SK-N-SH (cell line): Measurements from ENCODE around the gene CACNG4. TPM values are rescaled to one million over a fixed set of nuclear protein-coding genes. Genes with fewer than 3 reads are reported as not detected.

ENCODE experiments used
- CTCF ChIA-PET: fragments of 300-600, 350-600 bp; formaldehyde crosslinking; extraction: SDS; loops from one replicate; lab custom pipeline; 2021; lab: Yijun Ruan, JAX
- POLR2A ChIA-PET: fragments of 350-600 bp; sonication (Branson Sonifier 250); formaldehyde crosslinking; extraction: SDS; loops from one replicate; lab custom pipeline; 2020; ENCODE audit warnings: antibody characterized with exemption, inconsistent platforms; lab: Yijun Ruan, JAX
- DNase-seq: peaks from one replicate; pipeline ENCODE4 v3.0.0; 2012
- H2AFZ ChIP-seq: fragments of 200-600 bp; sonication (generic); 2 replicates; pipeline ENCODE4 v1.8.1; 2016; ENCODE audit warnings: antibody characterized with exemption, mild to moderate bottlenecking, low read depth
- H3F3A ChIP-seq: fragments of 200-600 bp; sonication (generic); replicated peaks from 2 replicates; pipeline ENCODE3; 2016; ENCODE audit warnings: antibody characterized with exemption, mild to moderate bottlenecking; ENCODE audit not compliant: insufficient read depth
- H3K27ac ChIP-seq, 2 experiments: fragments of 200-500 bp in 1 of 2; fragments of 200-600 bp in 1 of 2; sonication (Bioruptor generic) in 1 of 2; sonication (generic), shearing (Covaris generic) in 1 of 2; 2 replicates each; pipeline versions ENCODE4 v1.5.1 to v1.6.1; 2014 to 2016; ENCODE audit warnings: low read depth in 2 of 2, inconsistent platforms in 1 of 2, low read length in 1 of 2, mild to moderate bottlenecking in 1 of 2, mixed read lengths in 1 of 2
- H3K27me3 ChIP-seq: fragments of 200-600 bp; sonication (generic), shearing (Covaris generic); 2 replicates; pipeline ENCODE4 v1.6.1; 2016; ENCODE audit warnings: mixed run types; ENCODE audit not compliant: insufficient read depth
- H3K36me3 ChIP-seq, 2 experiments: fragments of 200-500 bp in 1 of 2; fragments of 200-600 bp in 1 of 2; sonication (Bioruptor generic) in 1 of 2; sonication (generic) in 1 of 2; replicated peaks in 1 of 2; 2 replicates each; pipeline versions ENCODE3 to v1.5.1; 2014 to 2016; ENCODE audit warnings: low read length in 1 of 2, mild to moderate bottlenecking in 1 of 2; ENCODE audit not compliant: insufficient read depth in 2 of 2, control insufficient read depth in 1 of 2
- H3K4me1 ChIP-seq, 2 experiments: fragments of 200-500 bp in 1 of 2; fragments of 200-600 bp in 1 of 2; sonication (Bioruptor generic) in 1 of 2; sonication (generic), shearing (Covaris generic) in 1 of 2; 2 replicates each; pipeline versions ENCODE4 v1.5.1 to v1.6.1; 2014 to 2016; ENCODE audit warnings: low read depth in 1 of 2, low read length in 1 of 2, mixed run types in 1 of 2; ENCODE audit not compliant: insufficient read depth in 2 of 2, control insufficient read depth in 1 of 2
- H3K4me2 ChIP-seq: fragments of 200-600 bp; sonication (generic), shearing (Covaris generic); 2 replicates; pipeline ENCODE4 v1.6.1; 2017; ENCODE audit warnings: mixed run types
- H3K4me3 ChIP-seq, 2 experiments: fragments of 200-500 bp in 1 of 2; fragments of 200-600 bp in 1 of 2; sonication (Bioruptor generic) in 1 of 2; sonication (generic), shearing (Covaris generic) in 1 of 2; 2 replicates each; pipeline versions ENCODE4 v1.5.1 to v1.8.1; 2014 to 2016; ENCODE audit warnings: low read depth in 2 of 2, inconsistent platforms in 1 of 2, low read length in 1 of 2, mild to moderate bottlenecking in 1 of 2, mixed read lengths in 1 of 2, moderate library complexity in 1 of 2
- H3K79me2 ChIP-seq: fragments of 200-600 bp; sonication (generic); 2 replicates; pipeline ENCODE4 v1.8.1; 2017; ENCODE audit warnings: mild to moderate bottlenecking; ENCODE audit not compliant: insufficient read depth
- H3K9ac ChIP-seq: fragments of 200-600 bp; sonication (generic); 2 replicates; pipeline ENCODE4 v1.6.1; 2017; ENCODE audit warnings: mixed run types
- H3K9me2 ChIP-seq: fragments of 200-600 bp; sonication (generic); 2 replicates; pipeline ENCODE4 v1.6.1; 2017; ENCODE audit warnings: mixed run types
- H3K9me3 ChIP-seq: fragments of 200-600 bp; sonication (generic); 2 replicates; pipeline ENCODE4 v1.6.1; 2017; ENCODE audit warnings: mixed run types, mild to moderate bottlenecking, moderate library complexity
- H4K20me1 ChIP-seq: fragments of 200-600 bp; sonication (generic); 2 replicates; pipeline ENCODE4 v1.6.1; 2017; ENCODE audit warnings: mild to moderate bottlenecking, mixed run types; ENCODE audit not compliant: insufficient read depth
- CHD2 ChIP-seq: fragments of 150-350 bp; IDR thresholded peaks from 2 replicates; pipeline ENCODE4 v1.6.1; 2018; ENCODE audit warnings: low read length; ENCODE audit not compliant: partially characterized antibody
- EP300 ChIP-seq, 2 experiments: IDR thresholded peaks; 2 replicates each; pipeline versions ENCODE4 v1.4.0 to v1.6.1; 2012; ENCODE audit warnings: borderline replicate concordance in 1 of 2, low read depth in 1 of 2, low read length in 1 of 2
- EZH2phosphoT487 ChIP-seq: fragments of 200-600 bp; sonication (generic); IDR thresholded peaks from 2 replicates; pipeline ENCODE4 v1.6.1; 2017; ENCODE audit warnings: low read depth, mixed run types, mild to moderate bottlenecking, antibody characterized with exemption, moderate library complexity, borderline replicate concordance
- FOSL2 ChIP-seq: IDR thresholded peaks from 2 replicates; pipeline ENCODE4 v1.4.0; 2012; ENCODE audit warnings: low read depth, mild to moderate bottlenecking, moderate library complexity, borderline replicate concordance
- FOXM1 ChIP-seq: IDR thresholded peaks from 2 replicates; pipeline ENCODE4 v1.4.0; 2012; ENCODE audit warnings: low read depth, mild to moderate bottlenecking
- GABPA ChIP-seq: IDR thresholded peaks from 2 replicates; pipeline ENCODE4 v1.4.0; 2012; ENCODE audit warnings: low read depth, mild to moderate bottlenecking
- IRF3 ChIP-seq: fragments of 150-350 bp; IDR thresholded peaks from 2 replicates; pipeline ENCODE4 v1.6.1; 2016; ENCODE audit warnings: mild to moderate bottlenecking, low read depth, low read length
- JUND ChIP-seq: IDR thresholded peaks from 2 replicates; pipeline ENCODE4 v1.4.0; 2012
- MAX ChIP-seq: IDR thresholded peaks from 2 replicates; pipeline ENCODE4 v1.4.0; 2012; ENCODE audit warnings: low read depth
- MXI1 ChIP-seq: IDR thresholded peaks from 2 replicates; pipeline ENCODE4 v1.6.1; 2012; ENCODE audit warnings: mild to moderate bottlenecking, low read depth, low read length, improper control_type of control experiment
- PBX3 ChIP-seq: IDR thresholded peaks from 2 replicates; pipeline ENCODE4; 2012
- POLR2AphosphoS5 ChIP-seq: IDR thresholded peaks from 2 replicates; pipeline ENCODE4 v1.6.1; 2012; ENCODE audit warnings: low read depth, low read length
- RCOR1 ChIP-seq: fragments of 150-350 bp; IDR thresholded peaks from 2 replicates; pipeline ENCODE4 v1.6.1; 2017; ENCODE audit warnings: antibody characterized with exemption, low read length
- RFX5 ChIP-seq: IDR thresholded peaks from 2 replicates; pipeline ENCODE4 v1.6.1; 2012; ENCODE audit warnings: mild to moderate bottlenecking, improper control_type of control experiment, low read length
- SIN3A ChIP-seq: IDR thresholded peaks from 2 replicates; pipeline ENCODE4 v1.6.1; 2012; ENCODE audit warnings: low read depth, mild to moderate bottlenecking, low read length, moderate library complexity, borderline replicate concordance
- SMC3 ChIP-seq: IDR thresholded peaks from 2 replicates; pipeline ENCODE4 v1.6.1; 2012; ENCODE audit warnings: low read depth, low read length, improper control_type of control experiment
- TCF12 ChIP-seq: IDR thresholded peaks from 2 replicates; pipeline ENCODE4 v1.4.0; 2012
- TEAD4 ChIP-seq: IDR thresholded peaks from 2 replicates; pipeline ENCODE4 v1.4.0; 2012; ENCODE audit warnings: mild to moderate bottlenecking, borderline replicate concordance; ENCODE audit not compliant: insufficient read depth
- USF2 ChIP-seq: fragments of 150-350 bp; IDR thresholded peaks from 2 replicates; pipeline ENCODE4 v1.6.1; 2017; ENCODE audit warnings: antibody characterized with exemption, low read length, low read depth, borderline replicate concordance
- YY1 ChIP-seq: IDR thresholded peaks from 2 replicates; pipeline ENCODE4 v1.4.0; 2012; ENCODE audit warnings: low read depth, mild to moderate bottlenecking
- ZBTB33 ChIP-seq: IDR thresholded peaks from 2 replicates; pipeline ENCODE4 v1.4.0; 2012; ENCODE audit warnings: low read depth, borderline replicate concordance
- WGBS: methylation state at CpG from one replicate; pipeline ENCODE4 v1.1.6; 2017; ENCODE audit warnings: low lambda C conversion rate; 5-methylcytosine and 5-hydroxymethylcytosine counted together
- polyA plus RNA-seq, 3 experiments: library from polyadenylated mRNA; depleted of rRNA; stranded (reverse); fragments of >200 nt; gene quantifications; 2 replicates each; pipeline ENCODE4 v1.2.3, GENCODE V29; 2012

The CACNG4 gene
- polyA plus RNA-seq, 1 of the 3 experiments (the other 2 are of a cell fraction), result 13.2 TPM

GRCh38 chr17:67008101-67008500, 43.6 kb downstream of the CACNG4 start:
- no peaks in the 10 kb centered on the region for H3K9me3 ChIP-seq
- no peaks in the 10 kb centered on the region for H3F3A ChIP-seq
- H3K27me3 ChIP-seq, result no peaks in the 10 kb centered on the region
- H2AFZ ChIP-seq, result no peak overlapping the region
- H3K4me3 ChIP-seq, result no peak overlapping the region
- H4K20me1 ChIP-seq, result no peaks in the 10 kb centered on the region
- H3K4me1 ChIP-seq, result peaks cover 0 to 30% of the 10 kb centered on the region in 2 experiments; a peak in 1 of 4 replicates
- no peaks in the 10 kb centered on the region for H3K9me2 ChIP-seq
- POLR2A ChIA-PET, result no interaction called here
- TF ChIP-seq IRF3, result no peak
- TF ChIP-seq MXI1, result no peak
- no peak for TF ChIP-seq SMC3
- no peak overlapping the region for H3K9ac ChIP-seq
- peak overlapping the region in 1 of 2 experiments; percentile 20; a peak in 2 of 4 replicates for H3K27ac ChIP-seq
- CTCF ChIA-PET, result no interaction called here
- no peaks in the 10 kb centered on the region for H3K36me3 ChIP-seq
- WGBS, result 65% methylated on average over 6 of the region's 6 CpGs
- no peak overlapping the region for H3K4me2 ChIP-seq
- DNase-seq, result no peak
- no peaks in the 10 kb centered on the region for H3K79me2 ChIP-seq

GRCh38 chr17:67011527-67012175, 47.1 kb downstream of the CACNG4 start:
- no peaks in the 10 kb centered on the region for H3K36me3 ChIP-seq
- no peaks in the 10 kb centered on the region for H3K9me2 ChIP-seq
- no peak overlapping the region for H2AFZ ChIP-seq
- H3K4me1 ChIP-seq, result peaks cover 0 to 54% of the 10 kb centered on the region in 2 experiments; a peak in 1 of 4 replicates
- no peak overlapping the region for H3K4me2 ChIP-seq
- 64% methylated on average over 9 of the region's 9 CpGs for WGBS
- H3K9ac ChIP-seq, result no peak overlapping the region
- H3K79me2 ChIP-seq, result no peaks in the 10 kb centered on the region
- H3K27me3 ChIP-seq, result no peaks in the 10 kb centered on the region
- no peak for TF ChIP-seq POLR2AphosphoS5
- no peak for TF ChIP-seq ZBTB33
- no peak for TF ChIP-seq RCOR1
- TF ChIP-seq YY1, result no peak
- no peak for TF ChIP-seq PBX3
- no peak for TF ChIP-seq EZH2phosphoT487
- TF ChIP-seq EP300 (IDR thresholded peaks at IDR 0.05; ENCODE audit: borderline replicate concordance in 1 of 2, low read depth in 1 of 2, low read length in 1 of 2), result no peak
- TF ChIP-seq USF2, result no peak
- TF ChIP-seq FOXM1, result no peak
- TF ChIP-seq SIN3A, result no peak
- TF ChIP-seq JUND, result no peak
- TF ChIP-seq CHD2, result no peak
- no peak for TF ChIP-seq TEAD4
- no peak for TF ChIP-seq RFX5
- no peak for TF ChIP-seq FOSL2
- no peak for TF ChIP-seq GABPA
- TF ChIP-seq MAX, result no peak
- no peak for TF ChIP-seq TCF12
- no peak overlapping the region for H3K4me3 ChIP-seq
- POLR2A ChIA-PET, result interaction anchor here (1.3 kb wide), 1 partner anchor 9 kb away, joined by 3 read pairs; no protein-coding TSS in a partner anchor
- H4K20me1 ChIP-seq, result no peaks in the 10 kb centered on the region
- no peak for DNase-seq
- no peaks in the 10 kb centered on the region for H3F3A ChIP-seq
- CTCF ChIA-PET, result no interaction called here
- no peak overlapping the region; a peak in 1 of 4 replicates for H3K27ac ChIP-seq
- H3K9me3 ChIP-seq, result no peaks in the 10 kb centered on the region
